ENCODE data around the gene COMTD1.

- no peak for TF ChIP-seq EZH2phosphoT487 (conservative IDR thresholded peaks at IDR 0.05; ENCODE audit: low read length)
- TF ChIP-seq CTCF (IDR thresholded peaks at IDR 0.05; ENCODE audit: insufficient read depth, low read length, poor library complexity, severe bottlenecking): no peak
Observed at GRCh38 chr10:75228834-75229233, 6.9 kb downstream of the COMTD1 start.

Measured in SU-DHL-6 (cell line).